Activated CD4-positive, alpha-beta T cell treated with anti-CD3 and anti-CD28 coated beads, Interleukin-2, amount 50 U/mL, for 4 hours (primary cell): ENCODE data around the gene MTX1.
"Not testable (repeated sequence)": the region's sequence is repeated elsewhere in the genome, so short reads cannot be mapped to it uniquely, and the experiment has no call there.

Source experiments
- DNase-seq, 2 experiments: peaks; one replicate each; pipeline ENCODE4 v3.0.0-alpha.2; 2020

MTX1 gene, protein sequence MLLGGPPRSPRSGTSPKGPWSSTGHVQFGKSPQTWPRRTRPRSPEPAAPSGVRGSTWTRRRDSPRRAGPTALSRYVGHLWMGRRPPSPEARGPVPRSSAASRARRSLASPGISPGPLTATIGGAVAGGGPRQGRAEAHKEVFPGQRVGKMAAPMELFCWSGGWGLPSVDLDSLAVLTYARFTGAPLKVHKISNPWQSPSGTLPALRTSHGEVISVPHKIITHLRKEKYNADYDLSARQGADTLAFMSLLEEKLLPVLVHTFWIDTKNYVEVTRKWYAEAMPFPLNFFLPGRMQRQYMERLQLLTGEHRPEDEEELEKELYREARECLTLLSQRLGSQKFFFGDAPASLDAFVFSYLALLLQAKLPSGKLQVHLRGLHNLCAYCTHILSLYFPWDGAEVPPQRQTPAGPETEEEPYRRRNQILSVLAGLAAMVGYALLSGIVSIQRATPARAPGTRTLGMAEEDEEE

DNA sequence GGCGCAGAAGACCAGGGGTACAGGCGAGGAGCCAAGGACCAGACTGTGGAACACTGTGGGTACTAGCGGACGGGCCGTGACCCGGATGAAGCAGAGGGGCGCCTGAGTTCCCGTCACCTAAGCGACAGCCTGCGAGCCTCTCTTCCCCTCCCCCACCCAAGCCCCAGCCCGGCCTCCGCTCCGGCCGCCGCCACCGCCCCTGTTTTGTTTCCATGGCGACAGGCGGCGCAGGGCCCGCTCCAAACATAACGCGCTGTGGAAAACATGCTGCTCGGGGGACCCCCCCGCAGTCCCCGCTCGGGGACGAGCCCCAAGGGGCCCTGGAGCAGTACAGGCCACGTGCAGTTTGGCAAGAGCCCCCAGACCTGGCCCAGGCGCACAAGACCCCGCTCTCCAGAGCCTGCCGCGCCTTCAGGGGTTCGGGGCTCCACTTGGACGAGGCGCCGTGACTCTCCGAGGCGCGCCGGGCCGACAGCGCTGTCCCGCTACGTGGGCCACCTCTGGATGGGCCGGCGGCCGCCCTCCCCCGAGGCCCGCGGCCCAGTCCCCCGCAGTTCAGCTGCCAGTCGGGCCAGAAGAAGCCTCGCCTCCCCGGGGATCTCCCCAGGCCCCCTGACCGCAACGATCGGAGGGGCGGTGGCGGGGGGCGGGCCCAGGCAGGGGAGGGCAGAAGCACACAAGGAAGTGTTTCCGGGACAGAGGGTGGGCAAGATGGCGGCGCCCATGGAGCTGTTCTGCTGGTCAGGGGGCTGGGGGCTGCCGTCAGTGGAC, at the start of gene MTX1:
Gene MTX1, plus strand, starts transcription at position 155 of the 771 bp plus-strand sequence. Its CDS starts 110 bp downstream, at position 265.
- peak; percentile 82 to 83 for DNase-seq

DNA sequence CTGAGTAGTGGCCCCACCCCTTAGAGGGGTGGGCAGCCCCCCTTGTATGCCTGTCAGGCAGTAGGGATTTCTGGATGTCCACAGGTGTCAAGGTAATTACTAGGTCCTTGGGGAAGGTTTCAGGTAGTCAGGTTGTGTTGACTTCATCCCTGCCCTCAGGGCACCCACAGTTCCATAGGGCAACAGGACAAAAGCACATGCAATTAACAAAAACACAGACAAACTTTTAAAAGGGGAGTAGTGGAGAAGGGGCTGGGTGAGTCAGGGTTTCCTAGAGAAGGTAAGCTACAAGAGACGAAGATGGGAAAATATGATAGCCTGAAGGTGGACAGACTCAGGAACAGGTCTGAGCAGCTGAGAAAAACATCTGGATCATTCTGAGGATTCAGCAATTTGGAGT, 49.5 kb upstream of the MTX1 start:
- no peak for DNase-seq

DNA sequence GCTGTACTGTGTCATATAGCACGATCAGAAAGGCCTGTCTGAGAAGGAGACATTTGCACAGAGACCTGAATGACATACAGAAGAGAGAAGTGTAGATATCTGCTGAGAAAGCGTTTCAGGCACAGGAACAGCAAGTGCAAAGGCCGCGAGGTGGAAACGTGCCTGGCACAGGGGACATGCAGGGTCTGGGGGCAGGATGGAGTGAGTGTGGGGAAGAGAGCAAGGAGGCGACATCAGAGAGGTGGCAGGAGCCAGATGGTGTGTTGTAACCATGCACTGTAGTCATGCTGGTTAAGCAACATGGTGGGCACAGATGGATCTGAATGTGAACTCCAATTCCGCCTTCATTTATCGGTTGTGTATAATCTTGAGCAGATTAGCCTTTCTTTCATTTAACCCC, 48.4 kb upstream of the MTX1 start:
- no peak for DNase-seq

DNA sequence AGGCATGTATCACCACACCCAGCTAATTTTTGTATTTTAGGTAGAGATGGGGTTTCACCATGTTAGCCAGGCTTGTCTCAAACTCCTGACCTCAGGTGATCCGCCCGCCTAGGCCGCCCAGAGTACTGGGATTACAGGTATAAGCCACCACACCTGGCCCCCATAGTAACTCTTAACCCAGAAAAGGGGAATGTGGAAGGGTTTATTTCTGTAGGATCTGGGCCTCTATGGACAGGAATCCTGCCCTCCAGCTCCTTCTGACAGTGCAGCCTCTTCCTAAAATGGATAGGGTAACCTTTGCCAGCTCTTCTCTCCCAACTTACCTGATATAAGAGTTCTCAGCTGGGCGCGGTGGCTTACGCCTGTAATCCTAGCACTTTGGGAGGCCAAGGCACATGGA, 45.9 kb upstream of the MTX1 start:
- DNase-seq = not testable (repeated sequence)

DNA sequence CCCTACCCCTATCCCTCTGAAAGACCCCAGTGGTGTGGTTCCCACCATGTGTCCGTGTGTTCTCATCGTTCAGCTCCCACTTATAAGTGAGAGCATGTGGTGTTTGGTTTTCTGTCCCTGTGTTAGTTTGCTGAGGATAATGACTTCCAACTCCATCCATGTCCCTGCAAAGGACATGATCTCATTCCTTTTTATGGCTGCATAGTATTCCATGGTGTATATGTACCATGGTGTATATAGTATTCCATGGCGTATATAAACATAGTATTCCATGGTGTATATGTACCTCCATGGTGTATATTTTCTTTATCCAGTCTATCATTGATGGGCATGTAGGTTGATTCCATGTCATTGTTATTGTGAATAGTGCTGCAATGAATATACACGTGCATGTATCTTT, 44.7 kb upstream of the MTX1 start:
- DNase-seq = not testable (repeated sequence)

DNA sequence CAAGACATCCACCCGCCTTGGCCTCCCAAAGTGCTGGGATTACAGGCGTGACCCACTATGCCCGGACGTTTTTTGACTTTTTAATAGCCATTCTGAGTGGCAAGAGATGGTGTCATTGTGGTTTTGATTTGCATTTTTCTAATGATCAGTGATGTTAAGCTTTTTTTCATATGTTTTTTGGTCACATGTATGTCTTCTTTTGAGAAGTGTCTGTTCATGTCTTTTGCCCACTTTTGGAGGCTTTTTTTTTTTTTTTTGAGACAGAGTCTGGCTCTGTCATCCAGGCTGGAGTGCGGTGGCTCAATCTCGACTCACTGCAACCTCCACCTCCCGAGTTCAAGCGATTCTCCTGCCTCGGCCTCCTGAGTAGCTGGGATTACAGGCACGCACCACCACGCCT, 43.9 kb upstream of the MTX1 start:
- DNase-seq = not testable (repeated sequence)

DNA sequence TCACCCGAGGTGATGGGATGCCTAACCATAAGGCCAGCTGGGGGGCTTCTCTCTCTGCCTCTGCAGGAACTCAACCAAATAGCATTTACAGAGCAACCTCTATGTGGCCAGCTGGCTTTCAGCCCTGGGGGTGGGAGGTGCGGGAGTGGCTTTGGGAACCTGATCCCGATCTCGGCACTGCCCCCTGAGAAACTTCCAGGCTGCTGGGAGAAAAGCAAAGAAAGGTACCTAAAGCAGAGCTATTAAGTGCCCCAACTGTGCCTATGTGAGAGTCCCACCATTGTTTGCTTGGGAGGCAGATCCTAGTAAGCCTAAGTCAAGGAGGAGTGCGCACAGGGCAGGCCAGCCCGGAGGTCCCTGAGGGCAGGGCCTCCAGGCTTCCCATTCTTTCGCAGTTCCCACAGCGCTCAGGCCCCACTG, 42.4 kb upstream of the MTX1 start:
- no peak for DNase-seq

DNA sequence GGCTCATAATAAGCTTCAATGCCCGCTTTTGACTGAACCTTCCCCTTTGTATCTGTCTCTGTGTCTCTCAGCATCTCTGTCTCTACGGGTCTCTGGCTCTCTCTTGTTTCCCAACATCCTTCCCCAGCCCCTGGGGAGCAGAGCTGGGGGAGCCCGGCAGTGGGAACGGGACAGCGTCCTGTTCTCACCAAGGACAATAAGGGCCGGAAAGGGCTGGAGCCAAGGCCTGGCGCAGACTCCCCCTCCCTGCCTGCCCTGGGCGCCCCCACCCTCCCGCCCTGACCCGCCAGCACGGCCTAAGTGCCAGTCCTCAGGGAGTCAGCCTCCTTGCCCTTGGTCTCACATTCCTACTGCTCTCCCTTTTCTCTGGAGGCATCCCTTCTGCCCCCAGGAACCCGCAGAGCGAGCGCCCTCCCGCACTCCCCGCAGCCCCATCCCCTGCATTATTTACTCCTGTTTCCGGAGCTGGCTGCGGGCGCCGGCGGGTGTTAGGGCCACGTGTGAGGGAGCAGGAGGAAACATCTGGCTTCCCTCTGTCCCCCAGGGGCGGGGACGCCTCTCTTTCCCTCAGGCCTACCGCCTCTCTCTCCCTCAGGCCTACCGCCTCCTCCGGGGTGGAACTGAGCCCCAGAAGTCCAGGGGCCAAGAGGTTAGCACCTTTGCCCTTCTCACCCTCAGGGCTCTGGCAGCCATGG, 41.9 kb upstream of the MTX1 start:
- no peak for DNase-seq

DNA sequence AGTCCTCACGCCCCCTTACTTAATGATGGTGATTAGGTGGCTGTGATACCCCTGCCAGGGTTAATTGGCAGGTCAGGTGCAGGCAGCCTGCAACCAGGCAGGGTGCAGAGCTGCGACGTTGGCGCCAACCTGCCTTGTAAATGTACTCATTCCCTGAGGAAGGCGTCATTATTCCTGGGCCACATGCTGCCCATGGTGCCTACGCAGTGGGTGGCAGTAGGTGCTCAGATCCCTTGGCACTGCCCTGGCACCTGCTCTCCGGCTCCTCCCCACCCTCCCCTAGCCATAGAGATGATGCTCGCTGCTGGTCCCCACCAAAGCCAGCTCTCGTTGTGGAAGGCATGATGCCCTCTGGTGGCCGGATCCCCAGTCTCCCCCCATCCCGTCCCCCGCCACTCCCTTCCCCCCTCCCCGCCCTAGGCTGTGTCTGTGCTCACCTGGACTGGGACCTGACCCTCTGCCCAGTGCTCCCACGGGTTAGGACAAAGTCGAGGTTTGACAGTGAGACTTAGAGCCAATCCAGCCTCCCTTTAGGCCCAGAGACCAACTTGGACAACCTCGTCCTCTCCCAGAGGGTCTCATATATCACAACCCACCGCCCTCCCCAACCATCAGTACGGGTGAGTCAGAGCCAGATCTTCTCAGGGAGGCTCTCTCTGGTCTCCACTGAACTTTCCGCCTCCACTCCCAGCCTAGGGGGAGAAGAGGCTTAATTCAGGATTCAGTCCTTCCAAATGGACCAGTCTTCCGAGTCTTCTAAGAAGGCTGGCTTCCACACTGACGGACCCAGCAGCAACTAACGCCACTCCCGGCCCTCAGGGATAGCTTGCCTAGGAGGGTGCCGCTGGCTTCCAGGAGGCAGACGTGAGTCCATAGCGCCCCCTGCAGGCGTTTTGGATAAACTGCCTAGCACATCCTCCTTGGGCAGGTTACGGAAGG, 41.1 kb upstream of the MTX1 start:
- DNase-seq = peak; percentile 82

DNA sequence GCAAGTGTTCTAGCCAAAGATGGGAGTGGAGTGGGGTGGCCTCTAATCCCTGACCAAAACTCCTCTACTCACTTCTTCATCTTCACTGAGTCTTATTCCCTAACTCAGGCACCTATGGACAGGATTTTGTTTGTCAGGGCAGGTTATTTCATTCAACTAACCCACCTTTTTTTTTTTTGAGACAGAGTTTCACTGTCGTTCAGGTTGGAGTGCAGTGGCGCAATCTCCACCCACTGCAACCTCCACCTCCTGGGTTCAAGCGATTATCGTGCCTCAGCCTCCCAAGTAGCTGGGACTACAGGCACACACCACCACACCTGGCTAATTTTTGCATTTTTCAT, 40.4 kb upstream of the MTX1 start:
- DNase-seq = not testable (repeated sequence)

DNA sequence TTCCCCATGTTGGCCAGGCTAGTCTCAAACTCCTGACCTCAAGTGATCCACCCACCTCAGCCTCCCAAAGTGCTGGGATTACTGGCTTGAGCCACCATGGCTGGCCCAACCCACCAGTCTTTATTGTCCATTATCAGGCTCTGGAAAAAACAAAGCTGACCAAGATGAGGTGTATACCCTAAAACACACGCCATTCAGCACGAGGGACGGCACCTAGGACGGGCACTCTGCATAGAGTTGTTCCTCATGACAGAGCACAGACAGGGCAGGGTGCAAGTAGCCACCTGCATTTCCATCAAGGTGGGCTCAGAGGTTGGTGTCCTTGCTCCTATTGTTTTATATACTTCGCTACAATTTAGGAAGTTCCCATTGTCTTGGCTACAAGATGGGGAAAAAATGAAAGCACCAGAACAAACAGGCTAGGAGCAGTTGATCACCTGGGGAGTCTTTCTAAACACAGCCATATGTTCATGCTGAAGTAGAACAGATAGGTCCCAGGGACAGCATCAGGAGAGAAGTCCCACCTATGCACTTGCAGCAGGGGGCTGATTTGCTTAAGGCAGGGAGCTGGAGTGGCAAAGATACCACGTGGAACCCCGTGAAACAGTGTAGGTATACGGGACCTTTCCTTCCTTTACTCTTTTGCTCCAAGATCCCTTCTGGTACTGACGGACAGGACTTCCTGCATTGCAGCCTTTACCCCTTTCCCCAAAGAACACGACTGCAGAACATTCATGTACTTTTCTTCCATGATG, 39.9 kb upstream of the MTX1 start:
- no peak for DNase-seq

DNA sequence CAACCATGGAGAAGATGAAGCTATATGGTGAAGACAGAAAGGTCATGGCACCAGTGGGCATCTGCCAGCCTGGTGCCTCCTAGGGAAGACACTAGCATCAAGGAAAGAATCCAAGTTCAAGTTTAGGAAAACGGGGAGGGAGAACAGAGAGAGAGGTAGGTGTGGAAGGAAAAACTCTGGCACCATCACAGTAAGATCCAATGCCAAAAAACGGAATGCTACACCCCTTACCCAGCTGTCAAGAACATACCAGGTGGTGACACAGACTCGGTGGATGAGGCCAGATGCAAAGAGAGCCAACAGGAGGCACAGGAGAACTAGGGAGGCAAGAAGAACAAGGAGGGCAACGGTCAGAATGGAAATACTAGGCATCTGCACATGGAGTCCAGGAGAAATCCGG, 39.0 kb upstream of the MTX1 start:
- DNase-seq = no peak

DNA sequence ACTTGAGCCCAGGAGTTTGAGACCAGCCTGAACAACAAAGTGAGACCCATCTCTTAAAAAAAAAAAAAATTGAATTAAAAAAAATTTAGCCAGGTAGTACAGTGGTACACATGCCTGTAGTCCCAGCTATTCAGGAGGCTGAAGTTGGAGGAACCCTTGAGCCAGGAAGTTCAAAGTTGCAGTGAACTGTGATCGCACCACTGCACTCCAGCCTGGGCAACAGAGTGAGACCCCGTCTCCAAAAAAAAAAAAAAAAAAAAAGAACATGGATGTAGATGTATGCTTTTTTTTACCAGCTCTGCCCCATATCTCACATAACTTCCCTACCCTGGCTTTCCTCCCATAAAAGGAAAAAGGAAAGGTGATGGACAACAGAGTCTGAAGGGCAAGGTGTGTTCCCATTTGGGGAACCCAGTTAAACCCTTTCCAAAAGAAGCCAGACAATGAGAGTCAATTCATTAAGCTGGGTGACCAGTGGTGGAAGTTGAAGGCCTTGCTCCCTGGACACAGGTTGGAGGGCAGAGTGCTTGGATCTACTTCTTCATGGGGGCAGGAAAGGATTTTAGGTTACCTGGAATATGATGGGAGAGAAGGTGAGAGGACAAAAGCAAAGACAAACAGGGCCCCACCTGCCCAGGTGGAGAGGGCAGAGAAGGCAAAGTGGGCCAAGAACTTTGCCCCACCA, 38.3 kb upstream of the MTX1 start:
- no peak for DNase-seq

DNA sequence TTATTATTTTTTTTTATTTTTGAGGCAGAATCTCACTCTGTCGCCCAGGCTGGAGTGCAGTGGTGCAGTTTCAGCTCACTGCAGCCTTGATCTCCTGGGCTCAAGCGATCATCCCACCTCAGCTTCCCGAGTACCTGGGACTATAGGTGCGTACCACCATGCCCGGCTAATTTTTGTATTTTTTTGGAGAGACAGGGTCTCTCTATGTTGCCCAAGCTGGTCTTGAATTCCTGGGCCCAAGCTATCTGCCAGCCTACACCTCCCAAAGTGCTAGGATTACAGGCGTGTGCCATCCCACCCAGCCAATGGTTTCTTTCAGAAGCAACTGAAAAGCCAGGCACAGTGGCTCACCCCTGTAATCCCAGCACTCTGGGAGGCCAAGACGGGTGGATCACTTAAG, 37.7 kb upstream of the MTX1 start:
- no peak for DNase-seq

DNA sequence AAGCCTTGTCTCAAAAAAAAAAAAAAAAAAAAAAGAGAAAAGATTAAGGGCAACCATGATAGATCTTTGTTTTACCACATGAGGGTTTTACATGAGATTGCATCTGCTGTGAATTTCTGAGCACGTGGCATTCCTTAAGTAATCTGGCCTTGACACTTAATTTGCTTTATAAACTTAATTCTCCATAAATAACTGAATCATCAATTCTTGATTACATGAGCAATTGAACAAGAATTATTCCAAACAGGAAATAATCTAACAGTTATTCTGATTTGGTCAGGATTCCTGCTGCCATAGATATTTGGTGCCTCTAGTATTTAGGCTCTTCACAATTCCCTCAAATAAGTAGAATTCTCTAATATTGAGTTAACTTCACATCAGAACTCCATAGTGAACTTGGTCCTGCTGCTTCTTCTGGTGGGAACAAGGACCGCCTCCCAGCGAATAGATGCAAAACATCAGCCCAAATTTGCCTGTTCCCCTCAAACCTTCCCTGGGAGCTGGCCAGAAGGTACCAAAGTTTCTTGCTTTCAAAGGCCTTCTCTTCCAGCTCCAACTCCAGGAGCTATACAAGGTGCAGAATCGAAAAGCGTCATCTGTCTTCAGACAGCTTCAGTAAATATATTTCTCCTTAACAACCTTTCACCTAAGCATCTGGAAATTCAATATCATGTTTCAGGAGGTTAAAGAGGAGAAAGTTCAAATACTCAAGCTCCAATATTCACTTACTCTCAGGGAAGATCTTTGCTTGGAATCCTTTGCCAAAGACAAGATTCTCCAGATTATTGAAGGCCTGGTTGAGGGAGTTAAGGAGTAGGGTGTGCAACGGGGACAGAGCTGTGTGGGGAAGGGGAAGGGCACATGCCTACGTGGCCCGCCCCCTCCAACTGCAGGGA, 36.4 kb upstream of the MTX1 start:
- DNase-seq = peak; percentile 39 to 44

DNA sequence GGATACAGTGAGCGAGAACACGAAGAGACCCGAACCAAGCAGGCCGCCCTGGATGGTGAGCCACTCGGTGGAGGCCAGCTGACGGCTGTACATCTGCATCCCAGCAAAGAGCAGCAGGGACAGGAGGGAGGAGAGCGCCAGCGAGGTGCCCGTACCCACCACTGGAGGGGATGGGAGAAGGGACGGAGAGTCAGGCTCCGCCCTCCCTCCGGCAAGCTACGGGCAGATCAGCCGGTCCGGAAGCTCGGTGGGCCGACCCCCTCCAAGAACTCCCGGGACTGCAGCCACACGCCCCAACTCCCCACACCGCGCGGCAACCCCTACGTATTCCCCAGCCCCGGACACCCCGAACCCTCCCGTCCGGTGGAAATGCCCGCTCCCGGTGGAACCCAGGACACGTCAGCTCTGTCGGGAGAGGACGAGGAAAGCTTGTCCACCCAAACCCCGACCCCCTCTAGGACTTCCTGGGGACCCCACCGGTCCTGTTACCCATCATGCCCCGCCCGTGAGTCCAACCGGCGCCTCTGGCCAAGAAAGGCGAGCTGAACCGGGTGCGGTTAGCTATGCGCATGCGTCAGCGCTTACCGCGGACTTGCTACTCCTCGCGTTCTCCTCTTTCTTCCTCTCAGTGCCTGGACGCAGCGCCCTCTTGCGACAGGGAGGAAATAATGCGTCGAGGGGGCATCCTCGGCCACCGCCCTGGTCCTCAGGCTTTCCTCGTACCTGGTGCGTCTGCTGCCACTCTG, 35.6 kb upstream of the MTX1 start, which contains the start of gene KRTCAP2:
Gene KRTCAP2, minus strand, starts transcription at position 573 of the 746 bp plus-strand sequence. Its CDS starts 80 bp downstream, at position 493.
- DNase-seq = peak; percentile 91 to 92

DNA sequence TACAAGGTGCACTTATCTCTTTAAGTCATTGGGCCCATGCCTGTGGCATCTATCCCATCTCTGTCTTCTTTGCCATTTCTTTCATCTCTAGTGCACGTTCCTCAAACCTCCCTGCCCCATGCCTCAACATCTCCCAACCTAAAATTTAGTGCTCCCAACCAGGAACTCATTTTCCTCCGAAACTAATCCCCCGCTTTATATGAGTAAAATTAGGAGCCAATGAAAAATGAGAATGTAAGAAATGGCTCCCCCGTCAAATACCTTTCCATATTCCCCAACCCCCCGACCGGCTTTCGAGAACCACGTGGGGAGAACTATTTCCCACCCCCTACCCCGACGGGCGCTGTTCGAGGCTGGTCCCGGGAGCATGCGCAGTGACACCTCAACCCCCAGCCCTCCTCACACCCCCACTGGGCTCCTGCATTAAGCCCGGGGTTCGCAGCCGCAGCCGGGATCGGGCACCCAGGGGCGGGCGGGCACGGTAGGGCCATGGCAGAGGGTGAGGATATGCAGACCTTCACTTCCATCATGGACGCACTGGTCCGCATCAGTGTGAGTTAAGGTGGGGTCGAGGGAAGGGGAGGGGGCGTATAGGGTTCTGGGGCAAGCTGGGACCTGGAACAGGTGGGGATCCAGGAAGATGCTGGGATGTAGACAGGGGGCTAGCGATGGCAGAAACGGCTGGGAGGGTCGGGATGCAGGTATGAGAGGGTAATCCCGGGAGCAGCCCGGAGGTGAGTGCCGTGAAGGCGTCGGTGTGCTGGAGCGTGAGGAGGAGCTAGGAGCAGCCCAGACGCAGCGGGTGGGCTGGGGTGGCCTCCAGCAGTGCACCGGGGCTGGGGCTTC, 34.8 kb upstream of the MTX1 start, which contains the start of gene TRIM46:
Gene TRIM46, plus strand, starts transcription at position 372 of the 846 bp plus-strand sequence. Its CDS starts 118 bp downstream, at position 490.
- peak; percentile 63 to 72 for DNase-seq
